ENCODE data around the gene C1QTNF4. TPM values are rescaled to one million over a fixed set of nuclear protein-coding genes. Genes with fewer than 3 reads are reported as not detected.

C1QTNF4 gene
- total RNA-seq, 6 donors from 2014 or later, result 0.46 to 2.1 (median 0.78) TPM; not detected in 2

- Histone ChIP-seq H3K4me1 (peaks cover 3 to 15% (median 8%) of the 10 kb centered on the region in 4 donors), H3K27ac (no peak overlapping the region), H3K4me3 (no peak overlapping the region), H3K27me3 (no peaks in the 10 kb centered on the region), H3K9me3 (no peaks in the 10 kb centered on the region), H3K36me3 (peaks cover 19 to 62% (median 38%) of the 10 kb centered on the region in 4 donors)
- DNase-seq (no peak), ATAC-seq (ENCODE audit: low FRiP score in 2 of 2) (peak in 1 of 2 donors; percentile 46)
- TF ChIP-seq, protein P1, sequence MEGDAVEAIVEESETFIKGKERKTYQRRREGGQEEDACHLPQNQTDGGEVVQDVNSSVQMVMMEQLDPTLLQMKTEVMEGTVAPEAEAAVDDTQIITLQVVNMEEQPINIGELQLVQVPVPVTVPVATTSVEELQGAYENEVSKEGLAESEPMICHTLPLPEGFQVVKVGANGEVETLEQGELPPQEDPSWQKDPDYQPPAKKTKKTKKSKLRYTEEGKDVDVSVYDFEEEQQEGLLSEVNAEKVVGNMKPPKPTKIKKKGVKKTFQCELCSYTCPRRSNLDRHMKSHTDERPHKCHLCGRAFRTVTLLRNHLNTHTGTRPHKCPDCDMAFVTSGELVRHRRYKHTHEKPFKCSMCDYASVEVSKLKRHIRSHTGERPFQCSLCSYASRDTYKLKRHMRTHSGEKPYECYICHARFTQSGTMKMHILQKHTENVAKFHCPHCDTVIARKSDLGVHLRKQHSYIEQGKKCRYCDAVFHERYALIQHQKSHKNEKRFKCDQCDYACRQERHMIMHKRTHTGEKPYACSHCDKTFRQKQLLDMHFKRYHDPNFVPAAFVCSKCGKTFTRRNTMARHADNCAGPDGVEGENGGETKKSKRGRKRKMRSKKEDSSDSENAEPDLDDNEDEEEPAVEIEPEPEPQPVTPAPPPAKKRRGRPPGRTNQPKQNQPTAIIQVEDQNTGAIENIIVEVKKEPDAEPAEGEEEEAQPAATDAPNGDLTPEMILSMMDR (IDR thresholded peaks at IDR 0.05), result no peak
- TF ChIP-seq POLR2AphosphoS5 (IDR thresholded peaks at IDR 0.05) (no peak), POLR2A (IDR thresholded peaks at IDR 0.05) (no peak), EP300 (IDR thresholded peaks at IDR 0.05) (no peak)
- WGBS, 2 donors, result 85 to 88% methylated on average over 3 of the region's 3 CpGs
Observed at GRCh38 chr11:47570651-47571356, 23.4 kb downstream of the C1QTNF4 start.

- 95 to 97% methylated on average over 7 of the region's 7 CpGs for WGBS, 2 donors
- H3K27ac ChIP-seq, result peak overlapping the region in 1 of 4 donors; percentile 4
- peaks cover 17 to 51% (median 30%) of the 10 kb centered on the region in 4 donors for H3K36me3 ChIP-seq
- H3K27me3 ChIP-seq, result no peaks in the 10 kb centered on the region
- no peak overlapping the region for H3K4me3 ChIP-seq
- no peak for ATAC-seq (ENCODE audit: low FRiP score in 2 of 2)
- TF ChIP-seq, protein P1 (IDR thresholded peaks at IDR 0.05), result no peak
- TF ChIP-seq POLR2A (IDR thresholded peaks at IDR 0.05), result no peak
- no peak for TF ChIP-seq POLR2AphosphoS5 (IDR thresholded peaks at IDR 0.05)
- no peak for TF ChIP-seq EP300 (IDR thresholded peaks at IDR 0.05)
- no peaks in the 10 kb centered on the region for H3K9me3 ChIP-seq
- peaks cover 7 to 21% (median 13%) of the 10 kb centered on the region in 4 donors for H3K4me1 ChIP-seq
- no peak for DNase-seq
Observed at GRCh38 chr11:47569646-47570045, 24.6 kb downstream of the C1QTNF4 start.

DNA sequence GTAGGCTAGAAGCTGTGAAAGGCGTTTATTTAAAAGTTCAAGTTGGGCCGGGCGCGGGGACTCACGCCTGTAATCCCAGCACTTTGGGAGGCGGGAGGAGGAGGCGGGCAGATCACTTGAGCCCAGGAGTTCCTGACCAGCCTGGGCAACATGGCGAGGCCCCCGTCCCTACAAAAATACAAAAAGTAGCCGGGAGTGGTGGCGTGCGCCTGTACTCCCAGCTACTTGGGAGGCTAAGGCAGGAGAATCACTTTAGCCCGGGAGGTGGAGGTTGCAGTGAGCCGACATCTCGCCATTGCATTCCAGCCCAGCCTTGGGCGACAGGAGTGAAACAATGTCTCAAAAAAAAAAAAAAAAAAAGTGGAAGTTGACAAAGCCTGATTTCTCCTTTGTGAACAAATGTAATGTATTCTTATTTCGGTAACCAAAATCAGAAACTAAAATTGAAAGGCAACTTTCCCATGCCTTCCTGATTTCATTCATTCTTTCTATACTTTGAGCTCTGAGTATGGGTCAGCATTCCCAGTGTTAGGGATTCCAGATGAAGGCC, 28.0 kb downstream of the C1QTNF4 start:
- H3K4me1 ChIP-seq, result peaks cover 11 to 24% (median 16%) of the 10 kb centered on the region in 4 donors
- no peak for TF ChIP-seq POLR2AphosphoS5 (IDR thresholded peaks at IDR 0.05)
- TF ChIP-seq POLR2A (IDR thresholded peaks at IDR 0.05), result no peak
- no peak for TF ChIP-seq EP300 (IDR thresholded peaks at IDR 0.05)
- TF ChIP-seq, protein P1 (IDR thresholded peaks at IDR 0.05), result no peak
- peaks cover 0 to 18% (median 1%) of the 10 kb centered on the region in 4 donors for H3K36me3 ChIP-seq
- no peaks in the 10 kb centered on the region for H3K27me3 ChIP-seq
- DNase-seq (peak in 1 of 2 donors; percentile 42), ATAC-seq (ENCODE audit: low FRiP score in 2 of 2) (peak in 1 of 2 donors; percentile 37)
- peak overlapping the region; percentile 60 to 98 (median 82) for H3K4me3 ChIP-seq
- H3K9me3 ChIP-seq, result no peaks in the 10 kb centered on the region
- peak overlapping the region; percentile 70 to 91 (median 86) for H3K27ac ChIP-seq
- WGBS, 2 donors, result 29 to 45% methylated on average over 15 to 17 of the region's 17 CpGs

DNA sequence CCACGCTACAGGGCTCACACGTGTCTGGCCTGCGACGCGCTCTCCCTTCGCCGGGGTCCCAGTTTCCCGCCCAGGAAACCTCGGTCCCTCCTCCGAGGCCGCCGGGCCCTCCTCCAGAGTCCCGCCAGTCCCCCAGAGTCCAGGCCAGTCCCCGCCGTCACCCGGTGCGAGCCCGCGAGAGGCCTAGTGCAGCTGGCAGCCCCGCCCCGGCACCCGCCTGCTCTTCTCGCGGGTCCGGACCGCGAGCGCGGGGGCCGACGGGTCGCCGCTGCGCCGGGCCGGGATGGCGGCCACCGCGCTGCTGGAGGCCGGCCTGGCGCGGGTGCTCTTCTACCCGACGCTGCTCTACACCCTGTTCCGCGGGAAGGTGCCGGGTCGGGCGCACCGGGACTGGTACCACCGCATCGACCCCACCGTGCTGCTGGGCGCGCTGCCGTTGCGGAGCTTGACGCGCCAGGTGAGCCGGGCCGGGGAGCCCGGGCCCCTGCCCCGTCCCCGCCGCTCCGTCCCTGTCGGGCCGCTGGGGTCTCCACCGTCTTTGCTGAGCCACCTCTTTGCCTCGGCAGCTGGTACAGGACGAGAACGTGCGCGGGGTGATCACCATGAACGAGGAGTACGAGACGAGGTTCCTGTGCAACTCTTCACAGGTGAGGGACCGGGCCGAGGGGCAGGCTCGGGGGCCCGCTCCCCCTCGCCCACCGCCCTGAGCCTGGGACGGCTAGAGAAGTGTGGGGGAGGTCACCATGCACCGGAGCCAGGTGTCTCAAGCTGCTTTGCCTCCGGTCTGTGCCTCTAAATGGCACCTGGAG, 28.7 kb downstream of the C1QTNF4 start, which contains the start of gene PTPMT1:
TSS of gene PTPMT1 (plus strand) at position 260 of the 809 bp plus-strand sequence. CDS start at position 284, 24 bp downstream.
- peaks cover 0 to 12% (median 0%) of the 10 kb centered on the region in 4 donors for H3K36me3 ChIP-seq
- H3K4me1 ChIP-seq, result peaks cover 11 to 24% (median 16%) of the 10 kb centered on the region in 4 donors
- H3K27me3 ChIP-seq, result no peaks in the 10 kb centered on the region
- no peaks in the 10 kb centered on the region for H3K9me3 ChIP-seq
- H3K4me3 ChIP-seq, result peak within 1 kb of the TSS; percentile 60 to 98 (median 82)
- peak; percentile 82 to 95 for DNase-seq
- ATAC-seq (ENCODE audit: low FRiP score in 2 of 2), result peak; percentile 92 to 98
- H3K27ac ChIP-seq, result peak within 1 kb of the TSS; percentile 70 to 91 (median 86)
- 1 to 3% methylated on average over 13 to 14 of the region's 86 CpGs for WGBS, 2 donors
- TF ChIP-seq EP300 (IDR thresholded peaks at IDR 0.05) (no peak), POLR2A (IDR thresholded peaks at IDR 0.05) (peak in 3 of 4 donors; percentile 62 to 82 (median 75)), POLR2AphosphoS5 (IDR thresholded peaks at IDR 0.05) (peak in 1 of 2 donors; percentile 28)
- TF ChIP-seq, protein P1 (IDR thresholded peaks at IDR 0.05), result no peak

All from upper lobe of left lung (tissue), 6 donors.